NCI-H128 (cell line): ENCODE data around the gene CHCHD6.

Experiments used
- DNase-seq: peaks from one replicate; lab custom pipeline; 2025; ENCODE audit not compliant: unreplicated experiment; lab: John Stamatoyannopoulos, UW

CHCHD6 gene

DNA sequence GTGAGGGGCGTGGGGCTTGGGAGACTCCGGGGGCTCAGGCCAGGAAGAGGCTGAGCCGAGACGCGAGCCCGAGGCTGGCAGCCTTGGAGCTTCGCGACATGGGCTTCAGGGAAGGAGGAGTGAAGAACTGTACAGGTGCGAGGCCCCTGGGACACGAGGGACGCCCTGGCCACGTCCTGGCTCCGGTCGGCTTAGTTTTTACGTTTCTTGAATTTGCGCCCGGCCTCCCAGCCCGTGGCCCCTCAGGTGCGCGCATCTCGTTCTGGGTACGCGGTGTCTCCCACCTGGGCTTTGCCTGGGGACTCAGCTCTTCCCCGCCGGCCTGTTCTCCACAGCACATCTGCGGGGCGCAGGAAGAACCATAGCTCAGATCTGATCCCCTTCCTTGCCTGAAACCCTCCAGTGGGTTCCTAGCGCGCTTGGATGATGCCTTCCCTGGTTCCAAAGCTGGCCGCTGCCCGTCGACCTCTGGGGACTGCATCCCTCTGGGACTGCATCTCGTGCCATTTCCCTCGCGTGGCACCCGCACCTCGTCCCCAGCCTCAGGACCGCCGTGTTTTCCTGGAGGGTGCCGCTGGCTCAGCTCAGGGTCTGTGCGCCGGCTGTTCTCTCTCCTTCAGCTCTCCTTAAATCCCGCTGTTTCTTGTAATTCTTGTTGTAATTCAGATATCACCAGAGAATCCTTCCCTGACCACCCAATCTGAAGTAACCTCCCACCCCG, 614 bp downstream of the CHCHD6 start:
- DNase-seq: no peak

DNA sequence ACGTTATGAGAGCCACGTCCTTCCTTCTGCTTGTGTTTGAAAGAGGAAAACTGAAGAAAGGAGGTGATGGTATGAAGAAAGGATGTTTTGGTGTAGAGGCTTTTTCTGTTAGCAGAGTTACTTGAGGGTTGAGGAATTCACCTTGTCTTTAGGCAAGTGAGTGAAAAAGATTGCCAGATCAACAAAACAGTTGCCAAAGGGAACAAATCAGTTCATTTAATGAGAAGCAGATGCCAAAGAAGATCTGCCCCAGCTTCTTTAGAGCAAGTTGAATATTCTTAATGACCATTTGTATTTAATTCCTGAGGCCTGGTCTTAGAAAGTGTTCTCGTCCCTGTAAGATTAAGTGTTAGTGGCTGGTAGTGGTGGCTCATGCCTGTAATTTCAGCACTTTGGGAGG, 2.6 kb downstream of the CHCHD6 start:
- no peak for DNase-seq

GRCh38 chr3:126711121-126711760, 7.2 kb downstream of the CHCHD6 start:
- no peak for DNase-seq

DNA sequence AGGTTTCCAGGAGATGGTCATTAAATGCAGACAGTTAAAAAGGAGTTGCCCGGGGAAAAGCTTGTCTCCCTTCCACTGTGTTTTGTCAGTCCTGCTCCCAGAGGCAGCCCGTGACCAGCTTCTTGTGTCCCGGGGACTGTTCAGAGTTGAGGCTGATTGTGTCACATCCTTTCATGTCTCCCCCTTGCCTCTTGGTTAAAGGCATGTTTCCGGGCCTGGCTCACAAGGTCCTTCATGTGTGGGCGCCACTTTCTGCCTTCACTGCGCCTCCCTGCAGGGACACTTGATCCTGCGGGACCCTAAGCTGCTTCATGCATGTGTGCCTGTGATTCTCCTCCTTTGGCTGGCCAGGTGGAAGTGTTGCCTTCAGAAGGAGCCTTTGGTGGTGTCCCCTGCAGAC, 9.2 kb downstream of the CHCHD6 start:
- no peak for DNase-seq

DNA sequence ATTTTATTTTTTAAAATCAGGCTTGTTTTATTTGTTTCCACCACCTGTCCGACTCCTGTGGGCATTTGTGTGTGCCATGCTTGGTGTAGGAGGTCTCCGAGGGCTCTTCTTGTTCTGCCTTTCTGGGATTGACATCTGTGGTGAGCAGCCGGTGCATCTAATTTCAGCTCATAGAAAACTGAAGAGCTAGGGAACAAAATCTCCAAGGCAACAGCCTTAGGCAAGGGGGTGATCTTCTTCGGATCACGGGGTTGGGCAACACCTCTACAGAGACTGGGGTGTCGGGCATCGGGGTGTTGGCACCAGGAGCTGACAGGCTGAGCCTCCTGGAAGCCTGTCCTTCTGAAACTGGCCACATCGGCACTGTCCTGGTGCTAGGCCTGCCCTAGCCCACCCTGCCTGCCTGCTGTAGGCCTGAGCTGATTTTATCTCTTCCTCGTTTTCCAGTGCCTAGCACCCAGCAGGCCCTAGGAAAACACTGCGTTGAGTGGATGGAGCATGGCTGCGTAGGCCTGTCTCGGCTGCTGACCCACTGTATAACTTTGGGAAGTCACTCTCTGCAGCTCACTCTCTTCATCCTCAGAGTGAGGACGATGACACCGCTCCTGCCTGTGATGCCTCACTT, 10.3 kb downstream of the CHCHD6 start:
- DNase-seq: no peak

DNA sequence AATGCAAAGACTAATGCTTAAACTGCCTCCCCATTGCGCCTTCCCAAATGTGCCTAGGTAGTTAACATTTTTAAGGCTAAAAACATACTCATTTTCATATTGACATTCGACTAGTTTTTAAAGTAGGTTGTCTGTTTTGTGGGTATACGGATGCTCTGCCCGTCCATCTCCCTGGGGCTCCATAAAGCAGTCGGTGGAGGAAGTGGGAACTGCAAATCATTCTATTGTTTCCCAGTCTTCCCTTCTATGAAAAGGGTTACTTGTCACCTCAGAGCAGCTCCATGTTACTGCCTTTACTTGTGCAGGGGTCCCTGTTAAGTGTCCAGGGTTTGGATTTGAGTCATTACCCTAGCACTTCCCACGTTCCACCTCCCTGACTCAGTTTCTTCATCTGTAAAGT, 10.9 kb downstream of the CHCHD6 start:
- no peak for DNase-seq

GRCh38 chr3:126715432-126715831, 11.4 kb downstream of the CHCHD6 start:
- no peak for DNase-seq

DNA sequence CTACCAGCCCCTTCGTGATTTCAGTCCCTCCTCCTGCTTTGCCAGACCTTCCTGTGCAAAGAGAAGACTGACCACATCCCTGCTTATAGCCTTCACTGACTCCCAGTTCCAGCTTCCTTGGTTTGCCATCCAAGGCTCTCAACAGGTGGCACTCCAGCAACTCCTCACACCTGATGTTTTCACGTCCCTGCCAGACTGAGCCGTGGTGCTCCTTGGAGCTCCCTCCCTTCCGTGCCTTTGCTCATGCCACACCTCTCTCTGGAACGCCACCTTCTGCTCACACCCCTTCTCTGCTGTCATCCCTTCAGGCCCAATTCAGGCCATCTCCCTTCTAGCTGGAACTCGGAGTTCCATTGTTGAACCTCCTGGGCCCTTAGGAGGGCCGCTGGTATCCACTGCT, 12.0 kb downstream of the CHCHD6 start:
- no peak for DNase-seq

DNA sequence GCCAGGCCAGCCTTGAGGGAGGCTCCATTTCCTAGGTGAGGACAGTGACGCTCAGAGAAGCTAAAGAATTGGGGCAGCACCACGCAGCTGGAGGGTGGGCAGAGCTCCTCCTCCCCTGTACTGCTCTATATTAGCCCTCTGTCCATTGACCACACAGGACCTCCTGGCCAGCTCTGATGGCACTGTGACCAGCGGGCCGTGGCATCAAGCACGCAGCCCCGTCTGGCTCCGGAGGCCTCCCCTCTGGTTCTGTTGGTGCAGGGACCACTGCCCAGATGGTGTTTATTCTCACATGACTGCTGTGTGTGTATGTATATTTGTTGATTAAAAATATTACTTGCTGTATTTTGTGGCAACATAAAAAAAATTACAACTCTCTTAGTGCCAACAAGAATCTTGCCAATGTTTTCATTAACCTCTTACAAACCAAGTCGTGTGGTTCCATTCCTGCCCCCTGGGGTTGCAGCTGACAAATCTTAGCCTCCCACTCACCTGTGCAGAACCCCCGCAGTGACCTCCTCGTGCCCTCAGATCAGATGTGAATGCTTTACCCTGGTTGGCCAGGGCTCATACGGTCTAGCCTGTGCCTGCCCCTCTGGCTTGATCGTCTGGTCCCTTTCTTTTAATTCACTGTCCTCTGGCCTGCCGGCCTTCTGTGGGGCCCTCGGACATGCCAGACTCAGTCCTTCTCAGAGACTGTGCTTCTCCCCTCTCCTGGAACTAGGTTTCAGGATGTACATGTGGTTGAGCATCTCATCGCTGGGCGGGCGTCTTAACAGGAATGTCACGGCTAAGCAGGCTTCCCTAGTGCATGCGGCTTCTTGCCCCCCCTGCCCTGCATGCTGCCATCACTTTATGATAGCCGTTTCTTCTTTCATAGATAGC, 14.8 kb downstream of the CHCHD6 start:
- no peak for DNase-seq

- no peak for DNase-seq
Observed at GRCh38 chr3:126720596-126720995, 16.6 kb downstream of the CHCHD6 start.

DNA sequence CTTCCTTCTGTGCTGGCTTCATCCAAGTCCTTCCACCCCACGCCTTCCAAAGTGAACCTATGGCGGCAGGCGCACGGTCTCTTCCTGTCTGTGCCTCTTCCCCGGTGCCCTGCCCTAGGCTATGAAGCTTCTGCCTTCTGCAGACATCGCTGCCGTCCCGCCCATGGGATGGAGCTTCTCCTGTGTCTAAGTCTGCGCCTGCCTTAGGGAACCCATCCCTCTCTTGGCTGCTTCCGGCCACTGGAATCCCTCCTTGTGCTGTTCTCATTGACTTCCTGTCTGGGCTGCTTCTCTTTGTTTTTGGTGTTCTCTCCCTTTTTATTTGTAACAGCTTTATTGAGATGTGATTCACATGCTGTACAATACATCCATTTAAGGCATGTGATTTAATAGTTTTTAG, 17.2 kb downstream of the CHCHD6 start:
- DNase-seq: no peak

DNA sequence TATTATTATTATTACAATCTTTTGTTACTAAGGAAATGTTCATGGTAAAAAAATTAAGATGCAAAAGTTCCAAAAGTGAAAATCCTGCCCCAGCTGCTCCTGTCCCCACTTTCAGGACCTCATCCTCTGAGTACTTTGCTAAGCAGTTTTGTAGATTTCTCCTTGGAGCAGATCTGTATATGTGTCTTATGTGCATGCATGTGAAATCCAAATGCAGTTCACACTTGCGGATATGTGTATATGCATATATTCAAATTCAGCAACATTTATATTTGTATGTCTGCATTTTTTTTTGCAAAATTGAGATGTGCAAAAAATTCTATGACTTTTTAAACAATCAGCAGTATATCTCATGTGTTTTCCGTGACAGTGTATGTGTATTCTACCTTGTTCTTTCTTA, 19.2 kb downstream of the CHCHD6 start:
- DNase-seq: no peak

- no peak for DNase-seq
Observed at GRCh38 chr3:126723801-126724200, 19.8 kb downstream of the CHCHD6 start.

DNA sequence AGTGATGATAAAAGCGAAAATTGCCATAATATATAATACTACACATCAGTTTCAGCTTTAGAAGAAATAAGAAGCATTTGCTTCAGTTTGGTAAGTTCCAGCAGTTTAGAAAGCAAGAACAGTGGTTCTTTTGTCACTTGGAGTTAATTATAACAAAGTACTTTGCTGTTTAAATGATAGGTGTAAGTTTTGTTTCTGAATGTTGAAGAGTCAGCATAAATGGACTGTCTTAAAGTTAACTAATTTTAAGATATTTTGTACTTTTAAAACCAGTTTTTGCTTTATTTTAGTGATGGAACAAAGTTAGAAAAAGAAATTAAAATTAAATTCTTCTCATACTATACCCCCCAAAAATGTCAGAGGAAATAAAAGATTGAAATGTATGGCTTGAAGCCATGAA, 24.6 kb downstream of the CHCHD6 start:
- no peak for DNase-seq

- DNase-seq: no peak
Observed at GRCh38 chr3:126730376-126730775, 26.3 kb downstream of the CHCHD6 start.

DNA sequence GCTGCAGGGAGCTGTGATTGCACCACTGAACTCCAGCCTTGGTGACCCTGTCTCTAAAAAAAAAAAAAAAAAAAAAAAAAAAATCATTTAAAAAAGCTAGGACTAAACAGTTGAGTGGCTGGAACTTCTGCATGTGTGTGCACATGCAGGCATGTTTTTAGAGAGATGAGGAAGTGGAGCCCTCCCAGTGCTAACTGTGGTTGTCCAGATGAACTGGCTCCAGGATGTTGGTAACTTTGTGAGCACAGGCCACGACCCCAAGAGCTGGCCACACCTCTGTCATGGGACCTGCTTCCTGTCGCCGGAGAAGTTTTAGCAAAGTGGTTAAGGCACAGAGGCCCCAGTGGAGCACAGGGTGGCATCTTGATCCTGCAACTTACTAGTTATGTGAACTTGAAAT, 27.0 kb downstream of the CHCHD6 start:
- no peak for DNase-seq

- DNase-seq: no peak
Observed at GRCh38 chr3:126732281-126733060, 28.4 kb downstream of the CHCHD6 start.

- no peak for DNase-seq
Observed at GRCh38 chr3:126733061-126733430, 29.0 kb downstream of the CHCHD6 start.

DNA sequence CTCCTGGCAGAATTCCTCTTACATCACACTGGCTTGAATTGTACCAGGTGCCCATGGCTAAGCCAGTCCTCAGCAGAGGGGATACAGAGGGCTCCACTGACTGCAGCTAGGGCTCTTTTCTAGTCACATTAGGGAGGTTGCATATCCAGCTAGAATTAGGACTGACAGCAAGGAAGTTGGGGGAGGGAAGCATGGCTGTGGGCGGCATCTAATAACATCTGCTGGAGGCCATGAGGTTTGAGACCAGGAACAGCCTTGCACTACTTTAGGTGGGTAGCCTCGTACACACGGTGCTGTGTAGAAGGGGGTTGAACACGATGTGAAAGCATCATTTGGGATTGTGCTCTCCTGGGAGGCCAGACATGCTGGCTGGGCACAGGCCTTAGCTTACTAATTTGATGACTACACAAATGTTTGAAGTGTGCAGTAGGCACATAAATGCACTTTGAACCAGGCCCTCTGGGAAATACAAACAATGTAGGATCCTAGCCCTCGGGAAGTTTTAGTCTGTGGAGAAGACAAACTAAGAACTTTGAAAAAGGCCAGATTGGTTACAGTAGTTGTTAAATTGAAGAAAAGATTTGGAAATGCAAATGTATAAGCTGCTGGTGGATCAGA, 30.2 kb downstream of the CHCHD6 start:
- no peak for DNase-seq

GRCh38 chr3:126737527-126737926, 33.5 kb downstream of the CHCHD6 start:
- DNase-seq: no peak
